Breast epithelium (tissue), 4 donors: ENCODE results near the gene TRPV3. TPM values are rescaled to one million over a fixed set of nuclear protein-coding genes. Genes with fewer than 3 reads are reported as not detected.

ENCODE experiments used
- DNase-seq, 2 donors: peaks; one replicate each; pipeline ENCODE4 v3.0.0-alpha.2; 2019; ENCODE audit warnings: low spot score in 2 of 2
- H3K27ac ChIP-seq, 2 donors: fragments of 200-600 bp; sonication (generic) in 1 of 2; one replicate each; pipeline ENCODE4 v1.5.1; 2016 to 2019; ENCODE audit warnings: mild to moderate bottlenecking in 1 of 2
- H3K27me3 ChIP-seq, 2 donors: fragments of 200-600 bp; sonication (generic) in 1 of 2; one replicate each; pipeline versions ENCODE4 v1.5.1 to v1.6.0; 2017 to 2019; ENCODE audit warnings: control low read depth in 1 of 2, mild to moderate bottlenecking in 1 of 2
- H3K36me3 ChIP-seq: fragments of 200-600 bp; one replicate; pipeline ENCODE4 v1.5.1; 2019
- H3K4me1 ChIP-seq, 2 donors: fragments of 200-600 bp; sonication (generic); one replicate each; pipeline ENCODE4 v1.5.1; 2016 to 2019; ENCODE audit warnings: control low read depth in 1 of 2
- H3K4me3 ChIP-seq, 3 donors: fragments of 200-600 bp; sonication (generic); 1 replicate in 2 of 3; 2 replicates in 1 of 3; pipeline ENCODE4 v1.5.1; 2016 to 2019; ENCODE audit warnings: mild to moderate bottlenecking in 3 of 3, moderate library complexity in 2 of 3
- H3K9me3 ChIP-seq, 2 donors: fragments of 200-600 bp; sonication (generic) in 1 of 2; one replicate each; pipeline ENCODE4 v1.5.1; 2016 to 2019; ENCODE audit warnings: control low read depth in 1 of 2
- CTCF ChIP-seq, 3 donors: fragments of 450-650 bp; IDR thresholded peaks; one replicate each; pipeline ENCODE4 v1.5.1; 2016 to 2017; ENCODE audit warnings: antibody characterized with exemption in 3 of 3, mild to moderate bottlenecking in 3 of 3, moderate library complexity in 3 of 3
- POLR2A ChIP-seq: fragments of 450-650 bp; IDR thresholded peaks from one replicate; pipeline ENCODE4 v1.6.1; 2016; ENCODE audit warnings: antibody characterized with exemption, mild to moderate bottlenecking, moderate library complexity
- POLR2AphosphoS5 ChIP-seq, 3 donors: sonication (generic); formaldehyde crosslinking; IDR thresholded peaks; one replicate each; pipeline ENCODE4 v1.6.1; 2017; ENCODE audit warnings: antibody characterized with exemption in 3 of 3
- intact Hi-C: fragments of 100-400 bp; cut with DNase I; formaldehyde crosslinking; loops from one replicate; pipeline ENCODE4 v1.15.1; 2023; ENCODE audit warnings: low total_unique reads
- total RNA-seq, 3 donors: library from RNA; depleted of rRNA; stranded (reverse); fragments of >200 nt; gene quantifications; one replicate each; pipeline ENCODE4 v1.1.0, GENCODE V29; 2016

Gene TRPV3
- 1 to 10 TPM in 2 of 3 donors, under 1 TPM in 1; 0.98 to 1.1 (median 1.0) TPM for total RNA-seq

GRCh38 chr17:3557768-3558583 lies at the start of gene TRPV3:
TRPV3 (minus strand) TSS chr17:3557812; CDS start chr17:3554850, 2,962 bp downstream.
- DNase-seq, result peak in 1 of 2 donors; percentile 71
- intact Hi-C loops, result no loop called here
- H3K4me3 ChIP-seq, result no peak within 1 kb of the TSS
- no peaks in the 10 kb centered on the region for H3K4me1 ChIP-seq
- no peaks in the 10 kb centered on the region for H3K36me3 ChIP-seq
- H3K9me3 ChIP-seq, result no peaks in the 10 kb centered on the region
- TF ChIP-seq POLR2A, result no peak
- TF ChIP-seq POLR2AphosphoS5 (IDR thresholded peaks at IDR 0.05), result no peak
- no peak for TF ChIP-seq CTCF (IDR thresholded peaks at IDR 0.05)
- peak within 1 kb of the TSS; percentile 20 to 73 for H3K27ac ChIP-seq
- H3K27me3 ChIP-seq, result no peaks in the 10 kb centered on the region

- no peak for TF ChIP-seq POLR2A
- TF ChIP-seq POLR2AphosphoS5 (IDR thresholded peaks at IDR 0.05), result no peak
- TF ChIP-seq CTCF (IDR thresholded peaks at IDR 0.05), result no peak
- no peaks in the 10 kb centered on the region for H3K9me3 ChIP-seq
- no peak for DNase-seq
- H3K4me1 ChIP-seq, result no peaks in the 10 kb centered on the region
- no peak overlapping the region for H3K4me3 ChIP-seq
- H3K36me3 ChIP-seq, result no peaks in the 10 kb centered on the region
- no peak overlapping the region for H3K27ac ChIP-seq
- intact Hi-C loops, result no loop called here
- no peaks in the 10 kb centered on the region for H3K27me3 ChIP-seq
Observed at GRCh38 chr17:3603870-3604259, 46.3 kb upstream of the TRPV3 start.

DNA sequence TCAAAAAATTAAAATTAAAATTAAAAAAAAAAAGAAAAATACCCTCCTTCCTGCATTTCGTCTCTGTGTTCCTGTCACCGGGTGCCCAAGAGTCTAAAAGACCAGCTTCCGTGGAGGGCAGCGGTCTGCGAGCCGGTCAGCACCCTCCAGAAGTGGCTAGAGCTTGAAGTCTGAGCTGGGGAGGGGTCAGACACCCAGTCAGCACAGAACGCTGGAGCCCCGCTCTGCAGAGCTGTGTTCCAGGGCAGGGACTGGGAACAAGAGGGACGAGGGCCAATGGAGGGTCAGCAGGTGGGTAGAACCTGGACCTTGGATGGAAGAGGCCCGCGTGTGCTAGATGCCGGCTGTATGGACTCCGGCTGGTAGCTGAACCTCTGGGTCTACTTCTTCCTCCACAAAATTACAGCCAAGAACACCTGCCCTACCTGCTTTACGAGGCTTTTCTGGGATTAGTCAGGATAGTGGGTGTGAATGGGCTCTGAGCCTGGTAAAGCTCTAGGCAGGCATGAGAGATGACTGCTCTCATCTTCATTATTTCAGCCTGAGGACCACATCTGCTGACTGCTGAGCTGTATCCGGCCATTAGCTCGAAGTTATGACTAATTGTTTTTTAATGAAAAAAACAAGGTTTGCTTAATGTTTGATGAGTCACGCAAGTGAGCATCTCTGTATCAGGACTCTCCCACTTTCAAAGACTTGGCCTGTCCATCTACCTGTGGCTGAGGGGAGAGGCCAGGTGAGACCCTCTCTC lies 45.7 kb upstream of the TRPV3 start:
- no peaks in the 10 kb centered on the region for H3K27me3 ChIP-seq
- DNase-seq, result no peak
- H3K4me3 ChIP-seq, result no peak overlapping the region
- intact Hi-C loops, result no loop called here
- TF ChIP-seq CTCF (IDR thresholded peaks at IDR 0.05), result no peak
- no peak for TF ChIP-seq POLR2A
- no peak for TF ChIP-seq POLR2AphosphoS5 (IDR thresholded peaks at IDR 0.05)
- no peaks in the 10 kb centered on the region for H3K36me3 ChIP-seq
- no peak overlapping the region for H3K27ac ChIP-seq
- no peaks in the 10 kb centered on the region for H3K9me3 ChIP-seq
- H3K4me1 ChIP-seq, result no peaks in the 10 kb centered on the region

- no peak for TF ChIP-seq POLR2A
- TF ChIP-seq CTCF (IDR thresholded peaks at IDR 0.05), result peak in 2 of 3 donors; percentile 6 to 28
- Histone ChIP-seq H3K27me3 (no peaks in the 10 kb centered on the region), H3K9me3 (no peaks in the 10 kb centered on the region), H3K4me1 (no peaks in the 10 kb centered on the region), H3K27ac (no peak overlapping the region), H3K36me3 (no peaks in the 10 kb centered on the region), H3K4me3 (no peak overlapping the region)
- DNase-seq, result no peak
- intact Hi-C loops, result no loop called here
Observed at GRCh38 chr17:3602499-3602898, 44.9 kb upstream of the TRPV3 start.
